Bronchial epithelial cell (primary cell): Measurements from ENCODE around the gene PLEKHO1. TPM values are rescaled to one million over a fixed set of nuclear protein-coding genes. Genes with fewer than 3 reads are reported as not detected.
A peak's percentile ranks its signal among the peaks of the same experiment; 100 is the strongest.

Experiments used
- DNase-seq: peaks from one replicate; pipeline ENCODE4 v3.0.0-alpha.2; 2010; ENCODE audit warnings: low read depth
- FAIRE-seq: peaks from 2 replicates; lab custom pipeline; 2011; peaks lifted over from hg19 to GRCh38; lab: Jason Lieb, UNC
- H3K27me3 ChIP-seq: 2 replicates; pipeline ENCODE4 v1.5.1; 2011; ENCODE audit warnings: low read length; ENCODE audit not compliant: control insufficient read depth, insufficient read depth
- H3K36me3 ChIP-seq: 2 replicates; pipeline ENCODE4 v1.5.1; 2011; ENCODE audit warnings: low read length; ENCODE audit not compliant: control insufficient read depth, insufficient read depth
- H3K4me3 ChIP-seq: 2 replicates; pipeline ENCODE4 v1.5.1; 2011; ENCODE audit warnings: mild to moderate bottlenecking, low read depth, low read length, control low read depth
- CTCF ChIP-seq: IDR thresholded peaks from 2 replicates; pipeline ENCODE4 v1.5.1; 2011; ENCODE audit warnings: mild to moderate bottlenecking, moderate library complexity, low read length, control low read depth, inconsistent platforms; ENCODE audit not compliant: insufficient read depth, severe bottlenecking
- total RNA-seq: library from RNA; depleted of rRNA; stranded (reverse); fragments of >200 nt; gene quantifications from 2 replicates; pipeline ENCODE4 v1.2.1, GENCODE V29; 2014

The PLEKHO1 gene
- total RNA-seq, 1 donor from 2014 or later = 6.1 TPM

- Histone ChIP-seq H3K27me3 (no peaks in the 10 kb centered on the region), H3K4me3 (peak overlapping the region; percentile 20), H3K36me3 (no peaks in the 10 kb centered on the region)
- DNase-seq (peak; percentile 99), FAIRE-seq (no peak)
- TF ChIP-seq CTCF = peak; percentile 1
Observed at GRCh38 chr1:150162862-150163706, 13.4 kb downstream of the PLEKHO1 start.

GRCh38 chr1:150164224-150164623 is 14.5 kb downstream of the PLEKHO1 start:
- Histone ChIP-seq H3K4me3 (no peak overlapping the region), H3K27me3 (no peaks in the 10 kb centered on the region), H3K36me3 (no peaks in the 10 kb centered on the region)
- TF ChIP-seq CTCF = no peak
- FAIRE-seq (no peak), DNase-seq (no peak)

- no peak for TF ChIP-seq CTCF
- Histone ChIP-seq H3K27me3 (no peaks in the 10 kb centered on the region), H3K36me3 (no peaks in the 10 kb centered on the region), H3K4me3 (no peak overlapping the region)
- DNase-seq (no peak), FAIRE-seq (no peak)
Observed at GRCh38 chr1:150164779-150165178, 15.1 kb downstream of the PLEKHO1 start.

- TF ChIP-seq CTCF = peak; percentile 70
- Histone ChIP-seq H3K36me3 (no peaks in the 10 kb centered on the region), H3K4me3 (no peak overlapping the region), H3K27me3 (no peaks in the 10 kb centered on the region)
- DNase-seq = peak; percentile 37
- no peak for FAIRE-seq
Observed at GRCh38 chr1:150165622-150166612, 16.2 kb downstream of the PLEKHO1 start.

- DNase-seq = peak; percentile 37
Observed at GRCh38 chr1:150168960-150169601, 19.4 kb downstream of the PLEKHO1 start.

More at GRCh38 chr1:150168960-150169601, 19.4 kb downstream of the PLEKHO1 start:
- Histone ChIP-seq H3K36me3 (no peaks in the 10 kb centered on the region), H3K4me3 (no peak overlapping the region), H3K27me3 (no peaks in the 10 kb centered on the region)
- TF ChIP-seq CTCF = peak; percentile 74
- FAIRE-seq = no peak
